ENCODE data around the gene PARVG. TPM values are rescaled to one million over a fixed set of nuclear protein-coding genes. Genes with fewer than 3 reads are reported as not detected.

Gene PARVG
- total and polyA plus RNA-seq, 2 of the 8 experiments (the other 6 are each of a cell fraction or from before 2014, with no cell fraction given), result 0.37 to 1.5 TPM

- TF ChIP-seq CTCF (IDR thresholded peaks at IDR 0.05; ENCODE audit: control extremely low read depth in 1 of 3, insufficient read depth in 1 of 3, low read depth in 1 of 3, low read length in 3 of 3) (no peak), CEBPB (IDR thresholded peaks at IDR 0.05; ENCODE audit: low read depth, low read length) (no peak)
These were observed 47.6 kb upstream of the PARVG start (continued) for GRCh38 chr22:44133161-44133560.
